ENCODE data around the gene VEGFC. TPM values are rescaled to one million over a fixed set of nuclear protein-coding genes. Genes with fewer than 3 reads are reported as not detected.

Gene VEGFC
- total RNA-seq, 1 experiment from 2014 or later = 1.2 TPM

- no peak for TF ChIP-seq CTCF (IDR thresholded peaks at IDR 0.05; ENCODE audit: unreplicated experiment)
- H3K4me1 Mint-ChIP-seq (ENCODE audit: low read depth, unreplicated experiment) = no peaks in the 10 kb centered on the region
- no peak overlapping the region for H3K4me3 Mint-ChIP-seq (ENCODE audit: low read depth, unreplicated experiment)
- no TSS peak for BruUV-seq (replicated peaks)
- CTCF ChIA-PET = no interaction called here
- no peaks in the 10 kb centered on the region for H3K27me3 Mint-ChIP-seq (ENCODE audit: unreplicated experiment)
- intact Hi-C loops (cut with micrococcal nuclease; ENCODE audit: unreplicated experiment) = no loop called here
- DNase-seq = no peak
- no peaks in the 10 kb centered on the region for H3K9me3 Mint-ChIP-seq (ENCODE audit: low read depth, unreplicated experiment)
- no peaks in the 10 kb centered on the region for H3K36me3 Mint-ChIP-seq (ENCODE audit: insufficient read depth, unreplicated experiment)
- H3K27ac Mint-ChIP-seq (ENCODE audit: unreplicated experiment) = no peak overlapping the region
Observed at GRCh38 chr4:176690716-176691115, 102.0 kb downstream of the VEGFC start.

- Mint-ChIP-seq H3K27ac (ENCODE audit: unreplicated experiment) (no peak overlapping the region), H3K9me3 (ENCODE audit: low read depth, unreplicated experiment) (peaks cover 2% of the 10 kb centered on the region), H3K27me3 (ENCODE audit: unreplicated experiment) (no peaks in the 10 kb centered on the region), H3K4me3 (ENCODE audit: low read depth, unreplicated experiment) (no peak overlapping the region), H3K4me1 (ENCODE audit: low read depth, unreplicated experiment) (no peaks in the 10 kb centered on the region), H3K36me3 (ENCODE audit: insufficient read depth, unreplicated experiment) (no peaks in the 10 kb centered on the region)
- intact Hi-C loops (cut with micrococcal nuclease; ENCODE audit: unreplicated experiment) = no loop called here
- no peak for DNase-seq
- BruUV-seq (replicated peaks) = no TSS peak
- no peak for TF ChIP-seq CTCF (IDR thresholded peaks at IDR 0.05; ENCODE audit: unreplicated experiment)
- CTCF ChIA-PET = no interaction called here
Observed at GRCh38 chr4:176680668-176681180, 112.0 kb downstream of the VEGFC start.

- DNase-seq = no peak
Observed at GRCh38 chr4:176676901-176677300, 115.8 kb downstream of the VEGFC start.

GRCh38 chr4:176675810-176676209 lies 116.9 kb downstream of the VEGFC start:
- H3K9me3 Mint-ChIP-seq (ENCODE audit: low read depth, unreplicated experiment) = peaks cover 2% of the 10 kb centered on the region
- intact Hi-C loops (cut with micrococcal nuclease; ENCODE audit: unreplicated experiment) = no loop called here
- CTCF ChIA-PET = no interaction called here
- no TSS peak for BruUV-seq (replicated peaks)
- no peak for TF ChIP-seq CTCF (IDR thresholded peaks at IDR 0.05; ENCODE audit: unreplicated experiment)
- no peak for DNase-seq
- no peaks in the 10 kb centered on the region for H3K4me1 Mint-ChIP-seq (ENCODE audit: low read depth, unreplicated experiment)
- no peak overlapping the region for H3K27ac Mint-ChIP-seq (ENCODE audit: unreplicated experiment)
- no peak overlapping the region for H3K4me3 Mint-ChIP-seq (ENCODE audit: low read depth, unreplicated experiment)
- no peaks in the 10 kb centered on the region for H3K27me3 Mint-ChIP-seq (ENCODE audit: unreplicated experiment)
- H3K36me3 Mint-ChIP-seq (ENCODE audit: insufficient read depth, unreplicated experiment) = no peaks in the 10 kb centered on the region

More at GRCh38 chr4:176676901-176677300, 115.8 kb downstream of the VEGFC start:
- CTCF ChIA-PET = no interaction called here
- no peak overlapping the region for H3K4me3 Mint-ChIP-seq (ENCODE audit: low read depth, unreplicated experiment)
- no peaks in the 10 kb centered on the region for H3K36me3 Mint-ChIP-seq (ENCODE audit: insufficient read depth, unreplicated experiment)
- intact Hi-C loops (cut with micrococcal nuclease; ENCODE audit: unreplicated experiment) = no loop called here
- BruUV-seq (replicated peaks) = no TSS peak
- H3K9me3 Mint-ChIP-seq (ENCODE audit: low read depth, unreplicated experiment) = peaks cover 2% of the 10 kb centered on the region
- no peak overlapping the region for H3K27ac Mint-ChIP-seq (ENCODE audit: unreplicated experiment)
- no peaks in the 10 kb centered on the region for H3K27me3 Mint-ChIP-seq (ENCODE audit: unreplicated experiment)
- H3K4me1 Mint-ChIP-seq (ENCODE audit: low read depth, unreplicated experiment) = no peaks in the 10 kb centered on the region
- no peak for TF ChIP-seq CTCF (IDR thresholded peaks at IDR 0.05; ENCODE audit: unreplicated experiment)

All from Calu3 (cell line).